ENCODE data around the gene SLC35A4.

DNA sequence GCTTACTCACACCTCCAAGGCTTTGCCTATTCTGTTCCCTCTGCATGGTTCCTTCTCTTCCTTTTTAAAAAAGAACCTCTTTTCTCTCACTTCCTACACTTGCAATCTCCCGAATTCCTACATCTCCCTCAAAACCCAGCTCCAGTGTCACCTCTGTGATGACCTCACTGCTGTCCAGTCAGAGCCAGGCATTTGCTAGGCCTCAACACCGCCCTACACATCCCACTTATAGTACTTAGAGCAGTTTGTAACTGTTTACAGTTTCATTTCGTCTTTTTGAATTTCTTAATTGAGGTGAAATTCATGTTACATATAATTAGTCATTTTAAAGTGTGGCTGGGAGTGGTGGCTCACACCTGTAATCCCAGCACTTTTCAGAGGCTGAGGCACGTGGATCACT lies 37.5 kb downstream of the SLC35A4 start:
- TF ChIP-seq, protein P1, sequence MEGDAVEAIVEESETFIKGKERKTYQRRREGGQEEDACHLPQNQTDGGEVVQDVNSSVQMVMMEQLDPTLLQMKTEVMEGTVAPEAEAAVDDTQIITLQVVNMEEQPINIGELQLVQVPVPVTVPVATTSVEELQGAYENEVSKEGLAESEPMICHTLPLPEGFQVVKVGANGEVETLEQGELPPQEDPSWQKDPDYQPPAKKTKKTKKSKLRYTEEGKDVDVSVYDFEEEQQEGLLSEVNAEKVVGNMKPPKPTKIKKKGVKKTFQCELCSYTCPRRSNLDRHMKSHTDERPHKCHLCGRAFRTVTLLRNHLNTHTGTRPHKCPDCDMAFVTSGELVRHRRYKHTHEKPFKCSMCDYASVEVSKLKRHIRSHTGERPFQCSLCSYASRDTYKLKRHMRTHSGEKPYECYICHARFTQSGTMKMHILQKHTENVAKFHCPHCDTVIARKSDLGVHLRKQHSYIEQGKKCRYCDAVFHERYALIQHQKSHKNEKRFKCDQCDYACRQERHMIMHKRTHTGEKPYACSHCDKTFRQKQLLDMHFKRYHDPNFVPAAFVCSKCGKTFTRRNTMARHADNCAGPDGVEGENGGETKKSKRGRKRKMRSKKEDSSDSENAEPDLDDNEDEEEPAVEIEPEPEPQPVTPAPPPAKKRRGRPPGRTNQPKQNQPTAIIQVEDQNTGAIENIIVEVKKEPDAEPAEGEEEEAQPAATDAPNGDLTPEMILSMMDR (IDR thresholded peaks at IDR 0.05): no peak
- TF ChIP-seq EZH2 (IDR thresholded peaks at IDR 0.05; ENCODE audit: borderline replicate concordance, insufficient read depth, low read depth, low read length, poor library complexity, severe bottlenecking): no peak

All from B cell (primary cell).